Fibroblast of lung (primary cell): ENCODE data around the gene DPH7.

Source experiments
- EZH2 ChIP-seq: IDR thresholded peaks from 2 replicates; pipeline ENCODE4 v1.5.1; 2012; ENCODE audit warnings: low read length, control low read depth, mild to moderate bottlenecking; ENCODE audit errors: missing control alignments
- TF ChIP-seq, protein P1 (sequence below), 2 donors: IDR thresholded peaks in 1 of 2; conservative IDR thresholded peaks in 1 of 2; 1 replicate in 1 of 2; 2 replicates in 1 of 2; pipeline ENCODE4 v1.5.1; 2011 to 2012; ENCODE audit warnings: low read length in 2 of 2, control low read depth in 1 of 2, inconsistent platforms in 1 of 2, low read depth in 1 of 2, mild to moderate bottlenecking in 1 of 2

DNA sequence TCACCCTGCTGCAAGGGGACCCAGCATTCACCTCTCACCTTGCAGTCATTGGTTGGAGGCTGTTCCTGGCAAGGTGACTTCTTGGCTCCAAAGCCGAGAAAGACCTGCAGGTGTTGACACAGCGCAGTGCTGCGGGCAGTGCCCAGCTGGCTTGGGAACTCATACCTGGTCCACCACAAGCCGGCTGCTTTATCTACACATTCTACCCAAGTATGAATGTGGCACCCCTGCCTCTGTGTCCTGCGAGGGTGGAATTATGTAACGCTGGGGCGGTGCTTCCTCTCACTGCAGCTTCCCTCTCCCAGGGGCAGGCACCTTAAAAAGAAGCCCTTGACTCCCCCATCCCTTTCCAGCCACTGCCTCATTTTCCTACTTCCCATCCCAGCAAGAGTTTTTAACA, 14.0 kb upstream of the DPH7 start:
- TF ChIP-seq, protein P1, sequence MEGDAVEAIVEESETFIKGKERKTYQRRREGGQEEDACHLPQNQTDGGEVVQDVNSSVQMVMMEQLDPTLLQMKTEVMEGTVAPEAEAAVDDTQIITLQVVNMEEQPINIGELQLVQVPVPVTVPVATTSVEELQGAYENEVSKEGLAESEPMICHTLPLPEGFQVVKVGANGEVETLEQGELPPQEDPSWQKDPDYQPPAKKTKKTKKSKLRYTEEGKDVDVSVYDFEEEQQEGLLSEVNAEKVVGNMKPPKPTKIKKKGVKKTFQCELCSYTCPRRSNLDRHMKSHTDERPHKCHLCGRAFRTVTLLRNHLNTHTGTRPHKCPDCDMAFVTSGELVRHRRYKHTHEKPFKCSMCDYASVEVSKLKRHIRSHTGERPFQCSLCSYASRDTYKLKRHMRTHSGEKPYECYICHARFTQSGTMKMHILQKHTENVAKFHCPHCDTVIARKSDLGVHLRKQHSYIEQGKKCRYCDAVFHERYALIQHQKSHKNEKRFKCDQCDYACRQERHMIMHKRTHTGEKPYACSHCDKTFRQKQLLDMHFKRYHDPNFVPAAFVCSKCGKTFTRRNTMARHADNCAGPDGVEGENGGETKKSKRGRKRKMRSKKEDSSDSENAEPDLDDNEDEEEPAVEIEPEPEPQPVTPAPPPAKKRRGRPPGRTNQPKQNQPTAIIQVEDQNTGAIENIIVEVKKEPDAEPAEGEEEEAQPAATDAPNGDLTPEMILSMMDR (conservative IDR thresholded peaks at IDR 0.05 in 1 of 2, IDR thresholded peaks at IDR 0.05 in 1 of 2; ENCODE audit: low read depth in 1 of 2, low read length in 2 of 2): no peak
- no peak for TF ChIP-seq EZH2
